ENCODE data around the gene TMCC1.
"Not testable (repeated sequence)": the region's sequence is repeated elsewhere in the genome, so short reads cannot be mapped to it uniquely, and the experiment has no call there.

The TMCC1 gene

GRCh38 chr3:129836381-129837064 is 57.0 kb downstream of the TMCC1 start:
- DNase-seq (ENCODE audit: low spot score), result peak; percentile 31

GRCh38 chr3:129835198-129835597 is 58.3 kb downstream of the TMCC1 start:
- DNase-seq (ENCODE audit: low spot score), result no peak

GRCh38 chr3:129834580-129834979 is 58.9 kb downstream of the TMCC1 start:
- DNase-seq (ENCODE audit: low spot score), result no peak

DNA sequence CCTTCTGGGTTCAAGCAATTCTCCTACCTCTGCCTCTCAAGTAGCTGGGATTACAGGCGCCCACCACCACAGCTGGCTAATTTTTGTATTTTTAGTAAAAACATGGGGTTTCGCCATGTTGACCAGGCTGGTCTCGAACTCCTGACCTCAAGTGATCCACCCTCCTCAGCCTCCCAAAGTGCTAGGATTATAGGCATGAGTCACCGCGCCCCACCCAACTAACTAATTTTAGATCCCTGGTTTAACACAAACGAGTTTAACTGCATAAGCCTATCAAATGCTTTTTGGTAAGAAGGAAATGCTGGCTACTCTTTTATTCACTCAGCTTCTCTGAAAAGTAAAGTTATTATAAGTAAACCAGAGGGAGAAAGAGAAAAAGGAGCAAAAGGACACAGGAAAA is 61.6 kb downstream of the TMCC1 start:
- not testable (repeated sequence) for DNase-seq (ENCODE audit: low spot score)

- DNase-seq (ENCODE audit: low spot score), result no peak
These were observed 62.0 kb downstream of the TMCC1 start for GRCh38 chr3:129831503-129831902.

DNA sequence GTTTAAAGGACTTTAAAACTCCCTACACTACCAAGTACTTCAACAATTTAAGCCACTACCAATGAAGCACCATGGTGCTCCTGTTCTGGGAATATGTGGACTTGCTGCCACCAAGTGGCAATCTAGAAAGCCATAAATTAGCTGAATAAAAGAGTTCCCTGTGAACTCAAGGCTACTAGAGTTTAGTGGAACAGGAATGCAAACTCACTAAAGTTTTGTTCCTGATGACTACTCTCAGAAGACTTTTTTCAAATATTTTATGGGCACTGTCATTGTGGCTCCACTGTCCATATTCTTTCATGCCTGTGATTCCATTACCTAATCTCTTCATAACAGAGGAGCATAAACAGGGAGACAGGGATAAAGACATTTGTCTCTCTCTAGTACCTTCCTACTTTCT is 63.9 kb downstream of the TMCC1 start:
- peak; percentile 52 for DNase-seq (ENCODE audit: low spot score)

GRCh38 chr3:129827765-129828164 is 65.7 kb downstream of the TMCC1 start:
- DNase-seq (ENCODE audit: low spot score), result no peak

- DNase-seq (ENCODE audit: low spot score), result peak; percentile 66
These were observed 68.5 kb downstream of the TMCC1 start for GRCh38 chr3:129824926-129825541.

- DNase-seq (ENCODE audit: low spot score), result no peak
These were observed 70.8 kb downstream of the TMCC1 start for GRCh38 chr3:129822679-129823078.

- DNase-seq (ENCODE audit: low spot score), result no peak
These were observed 71.3 kb downstream of the TMCC1 start for GRCh38 chr3:129822241-129822640.

DNA sequence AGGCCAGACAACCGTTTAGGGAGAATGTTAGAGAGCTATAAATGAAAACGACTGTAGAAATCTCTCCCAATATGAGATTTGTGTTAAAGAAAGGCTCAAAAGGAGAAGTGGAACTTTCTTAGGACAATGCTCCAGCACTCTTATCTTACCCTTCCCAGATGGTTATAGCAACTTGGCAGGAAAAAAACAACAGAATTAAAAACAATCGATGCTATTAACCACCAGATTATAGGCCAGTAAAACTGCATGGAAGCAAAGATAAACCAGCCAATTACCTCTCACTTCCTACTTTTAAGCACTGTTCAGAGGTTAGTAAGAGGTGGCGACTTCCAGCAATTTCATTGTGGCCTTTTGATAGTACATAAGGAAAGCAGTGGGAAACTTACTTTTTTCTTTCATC is 72.9 kb downstream of the TMCC1 start:
- DNase-seq (ENCODE audit: low spot score), result no peak

DNA sequence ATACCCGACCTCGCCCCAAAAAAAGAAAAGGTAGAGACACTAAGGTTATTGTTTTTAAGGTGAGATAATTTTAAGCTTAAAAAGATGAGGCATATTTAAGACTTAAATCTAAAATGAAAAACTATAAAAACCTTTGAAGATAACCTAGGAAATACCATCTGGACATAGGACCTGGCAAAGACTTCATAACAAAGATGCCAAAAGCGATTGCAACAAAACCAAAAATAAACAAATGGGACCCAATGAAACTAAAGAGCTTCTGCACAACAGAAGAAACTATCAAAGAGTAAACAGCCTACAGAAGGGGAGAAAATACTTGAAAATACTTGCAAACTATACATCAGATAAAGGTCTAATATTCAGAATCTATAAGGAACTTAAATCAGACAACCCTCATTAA is 80.9 kb downstream of the TMCC1 start:
- DNase-seq (ENCODE audit: low spot score), result no peak

- no peak for DNase-seq (ENCODE audit: low spot score)
These were observed 84.2 kb downstream of the TMCC1 start for GRCh38 chr3:129809297-129809696.

GRCh38 chr3:129796146-129796545 is 97.4 kb downstream of the TMCC1 start:
- no peak for DNase-seq (ENCODE audit: low spot score)

GRCh38 chr3:129795186-129796010 is 98.1 kb downstream of the TMCC1 start:
- no peak for DNase-seq (ENCODE audit: low spot score)

- peak; percentile 82 for DNase-seq (ENCODE audit: low spot score)
These were observed 99.0 kb downstream of the TMCC1 start for GRCh38 chr3:129794311-129795185.

DNA sequence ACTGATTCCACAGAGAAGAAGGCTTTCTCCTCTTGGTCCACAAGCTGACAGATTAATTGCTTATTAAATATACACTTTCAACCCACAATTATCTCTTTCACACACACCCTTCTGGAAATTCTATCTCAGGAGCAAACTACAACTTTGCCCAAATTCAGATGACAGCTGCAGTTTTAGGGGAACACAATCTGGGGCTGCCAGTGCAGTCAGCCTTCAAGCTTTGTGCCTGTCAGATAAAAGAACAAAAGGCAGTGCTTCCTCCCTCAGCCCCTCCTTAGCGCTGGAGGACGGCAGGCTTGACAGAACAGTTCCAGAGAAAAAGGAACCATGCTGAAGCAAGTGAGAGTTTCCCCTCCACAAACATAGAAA is 99.6 kb downstream of the TMCC1 start:
- DNase-seq (ENCODE audit: low spot score), result peak; percentile 45

DNA sequence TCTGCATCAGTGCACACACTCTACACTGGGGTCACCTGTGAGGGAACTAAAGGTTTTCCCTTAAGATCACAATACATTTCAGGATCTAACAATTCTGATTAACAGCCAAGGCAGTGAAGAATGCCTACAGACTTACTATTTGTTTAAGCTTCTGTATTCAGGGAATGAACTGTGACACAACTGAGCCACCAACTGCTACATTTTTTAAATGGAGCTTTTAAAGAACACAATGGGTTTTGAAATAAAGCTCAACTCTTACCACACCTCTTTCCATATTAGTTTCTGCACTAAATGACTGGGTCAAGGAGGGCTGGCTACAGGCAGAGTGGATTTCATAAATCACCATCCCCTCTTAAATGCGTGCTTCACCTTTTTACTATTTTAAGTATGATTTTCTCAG is 100.2 kb downstream of the TMCC1 start:
- DNase-seq (ENCODE audit: low spot score), result no peak

- DNase-seq (ENCODE audit: low spot score), result no peak
These were observed 110.0 kb downstream of the TMCC1 start for GRCh38 chr3:129783470-129783869.

- no peak for DNase-seq (ENCODE audit: low spot score)
These were observed 114.6 kb downstream of the TMCC1 start for GRCh38 chr3:129778871-129779270.

- no peak for DNase-seq (ENCODE audit: low spot score)
These were observed 115.7 kb downstream of the TMCC1 start for GRCh38 chr3:129777806-129778205.

DNA sequence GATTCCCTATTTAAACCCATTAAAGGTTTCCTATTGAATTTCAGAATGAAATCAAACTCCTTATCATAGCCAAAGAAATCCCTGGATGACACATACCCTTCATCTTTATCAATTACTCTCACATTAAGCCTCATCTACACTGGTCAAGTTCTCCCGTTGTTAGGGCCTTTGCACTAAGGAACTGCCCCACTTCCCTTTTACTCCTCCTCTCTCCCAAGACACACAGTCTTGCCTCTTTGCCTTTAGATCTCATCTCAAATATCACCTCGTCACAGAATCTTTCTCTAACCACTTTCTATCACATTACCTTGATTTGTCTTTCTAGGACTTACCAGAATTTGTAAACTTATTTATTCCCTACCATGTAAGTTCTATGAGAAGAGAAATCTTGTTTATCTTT is 117.6 kb downstream of the TMCC1 start:
- no peak for DNase-seq (ENCODE audit: low spot score)

Measured in iPS-NIHi11 (cell line).